ENCODE data around the gene CENPM.
A peak's percentile ranks its signal among the peaks of the same experiment; 100 is the strongest.

CENPM gene

GRCh38 chr22:41975299-41976069, 28.5 kb upstream of the CENPM start:
- no peak for TF ChIP-seq CTCF (IDR thresholded peaks at IDR 0.05; ENCODE audit: low read length, missing control alignments)
- no peak for DNase-seq (ENCODE audit: low read depth)
- H3K4me3 ChIP-seq (replicated peaks; ENCODE audit: low read depth, low read length), result no peak overlapping the region

- no peak for TF ChIP-seq CTCF (IDR thresholded peaks at IDR 0.05; ENCODE audit: low read length, missing control alignments)
- DNase-seq (ENCODE audit: low read depth), result no peak
- H3K4me3 ChIP-seq (replicated peaks; ENCODE audit: low read depth, low read length), result no peak overlapping the region
Measured at GRCh38 chr22:41974691-41975290, 27.8 kb upstream of the CENPM start.

- no peak for DNase-seq (ENCODE audit: low read depth)
- H3K4me3 ChIP-seq (replicated peaks; ENCODE audit: low read depth, low read length), result no peak overlapping the region
- TF ChIP-seq CTCF (IDR thresholded peaks at IDR 0.05; ENCODE audit: low read length, missing control alignments), result no peak
Measured at GRCh38 chr22:41971431-41971830, 24.5 kb upstream of the CENPM start.

- TF ChIP-seq CTCF (IDR thresholded peaks at IDR 0.05; ENCODE audit: low read length, missing control alignments), result no peak
- DNase-seq (ENCODE audit: low read depth), result no peak
- H3K4me3 ChIP-seq (replicated peaks; ENCODE audit: low read depth, low read length), result no peak overlapping the region
Measured at GRCh38 chr22:41970601-41971000, 23.6 kb upstream of the CENPM start.

GRCh38 chr22:41969110-41969646, 22.2 kb upstream of the CENPM start, which contains the start of gene SEPTIN3:
SEPTIN3 (plus strand) TSS chr22:41969443; CDS start chr22:41971493, 2,050 bp downstream.
- TF ChIP-seq CTCF (IDR thresholded peaks at IDR 0.05; ENCODE audit: low read length, missing control alignments), result no peak
- no peak for DNase-seq (ENCODE audit: low read depth)
- H3K4me3 ChIP-seq (replicated peaks; ENCODE audit: low read depth, low read length), result no peak within 1 kb of the TSS

GRCh38 chr22:41968601-41969000, 21.6 kb upstream of the CENPM start:
- no peak for TF ChIP-seq CTCF (IDR thresholded peaks at IDR 0.05; ENCODE audit: low read length, missing control alignments)
- peak; percentile 38 for DNase-seq (ENCODE audit: low read depth)
- no peak overlapping the region for H3K4me3 ChIP-seq (replicated peaks; ENCODE audit: low read depth, low read length)

All from fibroblast of pulmonary artery (primary cell).